ENCODE results near the gene DES.

DNA sequence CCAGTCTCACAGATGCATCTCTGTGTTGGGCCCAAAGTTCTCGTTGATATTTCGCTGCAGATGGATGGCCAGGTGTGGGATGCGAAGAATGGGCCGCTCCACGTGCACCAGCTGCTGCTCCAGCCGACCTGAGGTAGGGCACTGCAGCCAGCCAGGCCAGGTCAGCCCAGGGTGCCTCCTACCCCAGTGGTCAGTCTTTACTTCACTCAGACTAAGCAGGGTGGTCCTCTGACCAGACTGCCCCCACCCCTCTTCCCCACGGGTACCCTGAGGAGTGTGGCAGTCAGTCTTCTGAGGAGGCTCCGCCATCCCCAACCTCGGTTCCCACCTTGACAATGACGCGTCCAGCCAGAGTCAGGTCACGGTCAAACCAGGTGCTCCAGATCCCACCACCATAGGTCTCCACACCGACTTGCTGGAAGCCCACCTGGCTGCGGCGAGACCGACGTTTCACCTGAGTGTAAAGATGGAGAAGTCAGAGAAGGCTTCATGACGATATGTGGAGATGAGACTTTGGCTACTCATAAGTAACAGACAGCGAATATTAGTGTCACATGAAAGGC is 32.1 kb upstream of the DES start:
- no peak for TF ChIP-seq CTCF (IDR thresholded peaks at IDR 0.05)
- no peak for TF ChIP-seq POLR2A (IDR thresholded peaks at IDR 0.05)

Data from body of pancreas (tissue), 4 donors.